Epithelial cell of proximal tubule (primary cell): ENCODE data around the gene ATG4D. TPM values are rescaled to one million over a fixed set of nuclear protein-coding genes. Genes with fewer than 3 reads are reported as not detected.

Experiments used
- DNase-seq: peaks from one replicate; pipeline ENCODE4 v3.0.0-alpha.2; 2011; ENCODE audit warnings: low read depth
- H3K4me3 ChIP-seq: 2 replicates; pipeline ENCODE4 v1.5.1; 2011; ENCODE audit warnings: low read depth, mild to moderate bottlenecking, low read length
- total RNA-seq: library from RNA; depleted of rRNA; stranded (reverse); fragments of >200 nt; gene quantifications from 2 replicates; pipeline ENCODE4 v1.2.3, GENCODE V29; 2015
- TF ChIP-seq, protein P1 (sequence below): conservative IDR thresholded peaks from 2 replicates; pipeline ENCODE4 v1.5.1; 2012; ENCODE audit warnings: low read depth, mild to moderate bottlenecking, low read length

The ATG4D gene
- total RNA-seq, 1 donor from 2014 or later, result 31.4 TPM

DNA sequence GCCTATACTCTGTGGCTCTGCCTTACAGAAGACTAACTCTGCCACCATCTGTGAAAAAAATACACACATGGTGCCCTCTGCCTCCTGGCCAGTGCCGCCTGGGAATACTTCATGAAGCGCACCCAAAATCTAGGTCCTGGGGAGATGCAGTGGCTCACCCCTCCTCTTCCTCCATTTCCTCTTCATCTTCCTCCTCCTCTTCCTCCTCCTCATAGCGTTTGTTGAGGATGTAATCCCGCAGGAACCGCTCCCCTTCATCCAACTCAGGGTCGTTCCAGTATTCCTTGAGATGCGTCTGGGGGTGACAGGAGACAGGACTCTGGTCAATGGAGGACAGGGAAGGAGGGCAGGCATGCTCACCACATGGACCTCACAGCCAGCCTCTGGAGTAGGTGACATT is 16.4 kb downstream of the ATG4D start:
- H3K4me3 ChIP-seq, result no peak overlapping the region
- TF ChIP-seq, protein P1, sequence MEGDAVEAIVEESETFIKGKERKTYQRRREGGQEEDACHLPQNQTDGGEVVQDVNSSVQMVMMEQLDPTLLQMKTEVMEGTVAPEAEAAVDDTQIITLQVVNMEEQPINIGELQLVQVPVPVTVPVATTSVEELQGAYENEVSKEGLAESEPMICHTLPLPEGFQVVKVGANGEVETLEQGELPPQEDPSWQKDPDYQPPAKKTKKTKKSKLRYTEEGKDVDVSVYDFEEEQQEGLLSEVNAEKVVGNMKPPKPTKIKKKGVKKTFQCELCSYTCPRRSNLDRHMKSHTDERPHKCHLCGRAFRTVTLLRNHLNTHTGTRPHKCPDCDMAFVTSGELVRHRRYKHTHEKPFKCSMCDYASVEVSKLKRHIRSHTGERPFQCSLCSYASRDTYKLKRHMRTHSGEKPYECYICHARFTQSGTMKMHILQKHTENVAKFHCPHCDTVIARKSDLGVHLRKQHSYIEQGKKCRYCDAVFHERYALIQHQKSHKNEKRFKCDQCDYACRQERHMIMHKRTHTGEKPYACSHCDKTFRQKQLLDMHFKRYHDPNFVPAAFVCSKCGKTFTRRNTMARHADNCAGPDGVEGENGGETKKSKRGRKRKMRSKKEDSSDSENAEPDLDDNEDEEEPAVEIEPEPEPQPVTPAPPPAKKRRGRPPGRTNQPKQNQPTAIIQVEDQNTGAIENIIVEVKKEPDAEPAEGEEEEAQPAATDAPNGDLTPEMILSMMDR, result no peak
- DNase-seq, result no peak

DNA sequence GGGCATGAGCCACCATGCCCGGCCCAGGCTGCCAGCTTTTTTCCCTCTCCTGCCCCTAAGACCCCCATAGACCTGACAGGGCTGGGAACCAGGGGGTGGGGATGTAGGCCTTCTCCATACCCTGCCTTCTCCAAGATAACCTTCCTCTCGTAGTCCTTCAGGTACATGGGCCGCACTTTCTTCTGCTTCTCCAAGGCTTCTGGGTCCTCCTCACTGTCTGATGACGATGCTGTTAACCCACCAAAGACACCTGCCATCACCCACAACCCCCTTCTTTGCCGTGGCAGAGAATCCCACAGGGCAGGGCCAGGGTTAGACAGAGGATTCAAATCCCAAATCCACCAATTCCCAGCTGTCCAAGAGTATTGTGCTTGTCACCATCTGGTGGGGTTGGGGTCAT is 18.9 kb downstream of the ATG4D start:
- DNase-seq, result no peak
- TF ChIP-seq, protein P1, result no peak
- H3K4me3 ChIP-seq, result no peak overlapping the region

DNA sequence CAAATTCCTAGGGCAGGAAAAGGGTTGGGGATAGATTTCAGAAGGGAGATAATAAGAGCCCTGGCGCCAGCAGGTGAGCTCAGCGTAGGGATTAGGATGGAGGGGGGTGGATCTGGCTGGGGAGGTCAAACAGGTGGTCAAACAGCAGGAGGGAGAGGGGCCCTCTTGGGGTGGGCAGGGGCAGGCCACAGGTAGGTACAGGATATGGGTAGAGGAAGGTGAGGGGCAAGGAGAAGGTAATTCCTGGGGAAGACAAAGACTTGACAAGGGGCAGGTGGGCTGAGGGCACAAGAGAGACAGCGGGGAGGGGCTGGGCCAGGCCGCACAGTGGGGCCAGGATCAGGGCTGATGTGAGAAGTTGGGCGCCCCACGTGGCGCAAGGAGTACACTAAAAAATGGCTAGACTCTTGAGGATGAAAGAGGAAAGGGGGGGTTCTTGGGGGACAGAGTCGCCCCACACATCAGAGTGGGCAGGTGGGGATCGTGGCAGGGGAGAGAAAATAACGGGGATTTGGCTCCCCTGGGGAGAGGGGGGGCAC is 21.4 kb downstream of the ATG4D start:
- DNase-seq, result no peak
- peak overlapping the region; percentile 96 for H3K4me3 ChIP-seq
- TF ChIP-seq, protein P1, result peak; percentile 39

- TF ChIP-seq, protein P1, result peak; percentile 27
- peak; percentile 49 for DNase-seq
- peak within 1 kb of the TSS; percentile 96 for H3K4me3 ChIP-seq
These were observed 22.1 kb downstream of the ATG4D start, which contains the start of gene KRI1 for GRCh38 chr19:10565567-10566407. TSS of gene KRI1 (minus strand) at chr19:10566010. CDS start at chr19:10565999, 11 bp downstream.

GRCh38 chr19:10566408-10566657 is 22.6 kb downstream of the ATG4D start:
- TF ChIP-seq, protein P1, result no peak
- H3K4me3 ChIP-seq, result peak overlapping the region; percentile 96
- DNase-seq, result no peak

- DNase-seq, result no peak
- H3K4me3 ChIP-seq, result no peak overlapping the region
- TF ChIP-seq, protein P1, result no peak
These were observed 23.1 kb downstream of the ATG4D start for GRCh38 chr19:10566658-10567410.
